SKM-1 treated with dmso at 0.1 percent for 144 hours (cell line): Measurements from ENCODE around the gene SELENOT.
"Not testable (repeated sequence)": the region's sequence is repeated elsewhere in the genome, so short reads cannot be mapped to it uniquely, and the experiment has no call there.

ENCODE experiments used
- DNase-seq: peaks from one replicate; lab custom pipeline; 2025; ENCODE audit not compliant: unreplicated experiment; lab: John Stamatoyannopoulos, UW

SELENOT gene

GRCh38 chr3:150603153-150603979 lies at the start of gene SELENOT:
TSS of gene SELENOT (plus strand) at chr3:150603321. CDS start at chr3:150603363, 42 bp downstream.
- peak; percentile 91 for DNase-seq

- no peak for DNase-seq
Observed at GRCh38 chr3:150555859-150556436, 47.2 kb upstream of the SELENOT start.

- DNase-seq = no peak
Observed at GRCh38 chr3:150556792-150557191, 46.3 kb upstream of the SELENOT start.

GRCh38 chr3:150557725-150558124 lies 45.4 kb upstream of the SELENOT start:
- no peak for DNase-seq

GRCh38 chr3:150564243-150564642 lies 38.9 kb upstream of the SELENOT start:
- no peak for DNase-seq

GRCh38 chr3:150567328-150567727 lies 35.8 kb upstream of the SELENOT start:
- DNase-seq = no peak

GRCh38 chr3:150577855-150578254 lies 25.3 kb upstream of the SELENOT start:
- no peak for DNase-seq

- DNase-seq = no peak
Observed at GRCh38 chr3:150581174-150581573, 21.9 kb upstream of the SELENOT start.

- DNase-seq = no peak
Observed at GRCh38 chr3:150582620-150583019, 20.5 kb upstream of the SELENOT start.

- no peak for DNase-seq
Observed at GRCh38 chr3:150583028-150583427, 20.1 kb upstream of the SELENOT start.

- DNase-seq = no peak
Observed at GRCh38 chr3:150588027-150588830, 14.9 kb upstream of the SELENOT start.

- DNase-seq = no peak
Observed at GRCh38 chr3:150589759-150590158, 13.4 kb upstream of the SELENOT start.

GRCh38 chr3:150594150-150594549 lies 9.0 kb upstream of the SELENOT start:
- DNase-seq = no peak

GRCh38 chr3:150597646-150598045 lies 5.5 kb upstream of the SELENOT start:
- no peak for DNase-seq

GRCh38 chr3:150599611-150600297 lies 3.4 kb upstream of the SELENOT start:
- no peak for DNase-seq

GRCh38 chr3:150600647-150601530 lies 2.2 kb upstream of the SELENOT start:
- not testable (repeated sequence) for DNase-seq

- DNase-seq = no peak
Observed at GRCh38 chr3:150602426-150603152, 532 bp upstream of the SELENOT start.

- no peak for DNase-seq
Observed at GRCh38 chr3:150603980-150604319, 829 bp downstream of the SELENOT start.

GRCh38 chr3:150605998-150606641 lies 3.0 kb downstream of the SELENOT start:
- peak; percentile 23 for DNase-seq
